ENCODE measurements around the gene ALG11.

GRCh38 chr13:52025475-52026245 is 13.5 kb downstream of the ALG11 start:
- TF ChIP-seq, protein P1, sequence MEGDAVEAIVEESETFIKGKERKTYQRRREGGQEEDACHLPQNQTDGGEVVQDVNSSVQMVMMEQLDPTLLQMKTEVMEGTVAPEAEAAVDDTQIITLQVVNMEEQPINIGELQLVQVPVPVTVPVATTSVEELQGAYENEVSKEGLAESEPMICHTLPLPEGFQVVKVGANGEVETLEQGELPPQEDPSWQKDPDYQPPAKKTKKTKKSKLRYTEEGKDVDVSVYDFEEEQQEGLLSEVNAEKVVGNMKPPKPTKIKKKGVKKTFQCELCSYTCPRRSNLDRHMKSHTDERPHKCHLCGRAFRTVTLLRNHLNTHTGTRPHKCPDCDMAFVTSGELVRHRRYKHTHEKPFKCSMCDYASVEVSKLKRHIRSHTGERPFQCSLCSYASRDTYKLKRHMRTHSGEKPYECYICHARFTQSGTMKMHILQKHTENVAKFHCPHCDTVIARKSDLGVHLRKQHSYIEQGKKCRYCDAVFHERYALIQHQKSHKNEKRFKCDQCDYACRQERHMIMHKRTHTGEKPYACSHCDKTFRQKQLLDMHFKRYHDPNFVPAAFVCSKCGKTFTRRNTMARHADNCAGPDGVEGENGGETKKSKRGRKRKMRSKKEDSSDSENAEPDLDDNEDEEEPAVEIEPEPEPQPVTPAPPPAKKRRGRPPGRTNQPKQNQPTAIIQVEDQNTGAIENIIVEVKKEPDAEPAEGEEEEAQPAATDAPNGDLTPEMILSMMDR (IDR thresholded peaks at IDR 0.05), result no peak
- TF ChIP-seq POLR2AphosphoS5 (IDR thresholded peaks at IDR 0.05; ENCODE audit: low read depth, low read length) (no peak), TCF7L2 (IDR thresholded peaks at IDR 0.05; ENCODE audit: low read depth, low read length) (no peak), REST (IDR thresholded peaks at IDR 0.05; ENCODE audit: insufficient read depth in 1 of 2, low read depth in 2 of 2, low read length in 1 of 2) (no peak), SIN3A (IDR thresholded peaks at IDR 0.05; ENCODE audit: borderline replicate concordance, insufficient read depth, low read depth, low read length) (no peak)

All from Panc1 (cell line).